T-helper 1 cell treated with Interleukin-12 subunit alpha and Interleukin-12 subunit beta and Interleukin-4 antibody, amounts not matched to agents 30 μg/mL and 1 μg/mL, for 36 hours (primary cell): ENCODE results near the gene SORCS1.

Experiments
- H3K27ac Mint-ChIP-seq: one replicate; pipeline ENCODE4 v1.8.0; 2021; ENCODE audit warnings: mild to moderate bottlenecking, mixed read lengths
- H3K27me3 Mint-ChIP-seq: one replicate; pipeline ENCODE4 v1.8.0; 2021; ENCODE audit warnings: low read depth, mixed read lengths
- H3K36me3 Mint-ChIP-seq: one replicate; pipeline ENCODE4 v1.8.0; 2021; ENCODE audit warnings: low read depth, mixed read lengths
- H3K4me1 Mint-ChIP-seq: one replicate; pipeline ENCODE4 v1.8.0; 2021; ENCODE audit warnings: low read depth, mixed read lengths
- H3K4me3 Mint-ChIP-seq: one replicate; pipeline ENCODE4 v1.8.0; 2021; ENCODE audit warnings: mild to moderate bottlenecking, moderate library complexity, mixed read lengths
- H3K9me3 Mint-ChIP-seq: one replicate; pipeline ENCODE4 v1.8.0; 2021; ENCODE audit warnings: mixed read lengths

The SORCS1 gene

DNA sequence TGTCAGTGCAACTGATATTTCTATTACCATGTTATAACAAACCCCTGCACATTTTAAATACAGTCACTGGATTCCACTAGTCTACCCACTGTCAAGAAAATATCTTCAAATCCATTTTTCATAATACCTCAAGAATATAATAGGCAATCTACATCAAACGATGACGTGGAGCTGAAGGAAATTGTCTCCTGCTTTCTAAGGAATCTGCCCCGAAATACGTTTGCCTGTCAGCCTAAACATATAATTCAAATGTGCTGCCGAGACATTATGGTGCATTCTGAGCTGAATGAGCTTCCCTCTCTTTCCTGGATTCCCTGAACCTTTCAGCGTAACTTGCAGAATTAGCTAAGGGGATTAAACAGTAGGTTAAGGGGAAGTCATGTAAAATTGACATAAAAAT is 306.8 kb downstream of the SORCS1 start:
- peaks cover 18% of the 10 kb centered on the region for H3K9me3 Mint-ChIP-seq
- no peak overlapping the region for H3K4me3 Mint-ChIP-seq
- H3K36me3 Mint-ChIP-seq: no peaks in the 10 kb centered on the region
- no peaks in the 10 kb centered on the region for H3K4me1 Mint-ChIP-seq
- no peaks in the 10 kb centered on the region for H3K27me3 Mint-ChIP-seq
- no peak overlapping the region for H3K27ac Mint-ChIP-seq

DNA sequence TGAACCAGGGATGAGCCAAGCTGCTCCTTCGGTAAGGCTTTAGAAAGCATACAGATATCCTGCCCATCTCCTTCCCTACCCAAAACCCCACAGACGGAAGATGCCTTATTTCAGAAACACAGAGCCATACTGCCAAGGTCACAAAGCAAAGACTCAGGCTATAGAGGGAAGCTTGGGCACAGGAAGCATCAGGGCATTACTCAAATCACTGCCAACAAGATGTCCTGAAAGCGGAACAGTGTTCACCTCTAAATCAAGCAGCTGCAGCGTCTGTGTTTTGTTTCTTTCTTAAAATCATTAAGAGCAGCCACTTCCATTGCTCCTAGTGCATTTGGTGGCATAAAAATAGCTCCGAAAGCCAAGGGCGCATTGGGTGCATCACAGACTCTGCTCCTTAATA is 307.3 kb downstream of the SORCS1 start:
- Mint-ChIP-seq H3K4me1 (no peaks in the 10 kb centered on the region), H3K4me3 (no peak overlapping the region), H3K27me3 (no peaks in the 10 kb centered on the region), H3K27ac (no peak overlapping the region), H3K36me3 (no peaks in the 10 kb centered on the region), H3K9me3 (peaks cover 18% of the 10 kb centered on the region)

DNA sequence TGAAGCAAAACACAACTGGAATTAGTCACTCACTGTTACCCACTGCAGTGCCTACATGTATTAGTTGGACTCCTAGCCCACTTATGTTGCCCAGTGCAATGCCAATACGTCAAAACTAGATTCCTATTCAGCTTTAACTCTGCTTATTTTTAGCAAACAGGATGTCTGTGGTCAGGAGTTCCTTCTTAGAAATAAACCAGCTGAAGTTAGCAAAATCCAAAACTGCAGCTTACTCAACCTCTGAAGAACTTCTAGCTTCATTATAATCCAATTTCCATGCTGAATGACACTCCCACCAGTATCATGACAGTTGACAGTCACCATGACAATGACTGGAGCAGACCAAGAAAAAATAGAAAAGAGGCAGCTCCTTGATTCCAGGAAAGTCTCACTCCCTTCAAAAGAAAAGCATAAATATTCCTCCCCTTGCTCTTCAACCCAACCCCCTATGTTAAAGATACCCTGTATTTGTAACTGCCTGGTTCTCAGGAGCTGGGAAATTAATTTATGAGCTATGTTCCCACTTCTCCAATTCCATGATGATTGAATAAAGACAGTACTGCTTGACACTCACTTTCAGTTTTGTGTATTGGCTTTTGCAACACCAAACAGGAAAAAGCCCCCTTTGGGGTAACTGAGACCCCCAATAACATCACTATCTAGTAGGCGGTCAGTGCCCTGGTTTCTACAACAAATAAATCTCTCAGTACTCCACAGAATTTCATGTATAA is 327.4 kb downstream of the SORCS1 start:
- no peaks in the 10 kb centered on the region for H3K36me3 Mint-ChIP-seq
- H3K27ac Mint-ChIP-seq: peak overlapping the region; percentile 23
- peak overlapping the region; percentile 15 for H3K4me3 Mint-ChIP-seq
- no peaks in the 10 kb centered on the region for H3K27me3 Mint-ChIP-seq
- peaks cover 10% of the 10 kb centered on the region for H3K4me1 Mint-ChIP-seq
- H3K9me3 Mint-ChIP-seq: peaks cover 19% of the 10 kb centered on the region

DNA sequence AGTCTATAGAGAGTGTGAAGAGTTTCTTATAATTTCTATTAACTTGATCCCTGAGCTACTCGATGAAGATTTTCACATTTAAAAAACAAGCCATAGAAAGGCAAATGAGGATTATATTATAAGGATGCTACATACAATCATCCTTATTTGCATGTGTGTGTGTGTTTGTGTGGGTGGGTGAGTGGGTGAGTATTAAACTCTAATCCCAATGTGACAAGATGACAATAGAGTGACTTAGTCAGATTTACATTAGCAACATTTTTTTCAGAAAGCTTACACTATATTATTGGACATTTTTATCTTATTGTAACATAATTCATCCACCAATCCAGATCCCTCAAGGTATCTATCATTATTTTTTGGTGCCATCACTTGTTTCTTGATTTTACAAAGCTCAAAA is 331.7 kb downstream of the SORCS1 start:
- H3K27ac Mint-ChIP-seq: no peak overlapping the region
- no peaks in the 10 kb centered on the region for H3K36me3 Mint-ChIP-seq
- no peaks in the 10 kb centered on the region for H3K27me3 Mint-ChIP-seq
- H3K9me3 Mint-ChIP-seq: peaks cover 14% of the 10 kb centered on the region
- no peak overlapping the region for H3K4me3 Mint-ChIP-seq
- H3K4me1 Mint-ChIP-seq: peaks cover 10% of the 10 kb centered on the region

DNA sequence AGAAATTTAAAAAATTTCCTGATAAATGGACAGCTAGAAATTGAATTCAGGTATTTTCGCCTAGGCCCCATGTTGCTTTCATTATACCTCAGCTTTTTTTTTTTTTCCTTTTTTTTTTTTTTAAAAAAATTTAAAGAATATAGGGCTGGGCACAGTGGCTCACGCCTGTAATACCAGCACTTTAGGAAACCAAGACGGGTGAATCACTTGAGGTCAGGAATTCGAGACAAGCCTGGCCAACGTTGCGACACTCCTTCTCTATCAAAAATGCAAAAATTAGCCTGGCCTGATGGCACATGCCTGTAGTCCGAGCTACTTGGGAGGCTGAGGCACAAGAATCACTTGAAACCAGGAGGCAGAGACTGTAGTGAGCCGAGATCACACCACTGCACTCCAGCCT is 334.0 kb downstream of the SORCS1 start:
- no peaks in the 10 kb centered on the region for H3K27me3 Mint-ChIP-seq
- no peaks in the 10 kb centered on the region for H3K36me3 Mint-ChIP-seq
- peaks cover 8% of the 10 kb centered on the region for H3K9me3 Mint-ChIP-seq
- H3K4me3 Mint-ChIP-seq: no peak overlapping the region
- H3K27ac Mint-ChIP-seq: no peak overlapping the region
- no peaks in the 10 kb centered on the region for H3K4me1 Mint-ChIP-seq

DNA sequence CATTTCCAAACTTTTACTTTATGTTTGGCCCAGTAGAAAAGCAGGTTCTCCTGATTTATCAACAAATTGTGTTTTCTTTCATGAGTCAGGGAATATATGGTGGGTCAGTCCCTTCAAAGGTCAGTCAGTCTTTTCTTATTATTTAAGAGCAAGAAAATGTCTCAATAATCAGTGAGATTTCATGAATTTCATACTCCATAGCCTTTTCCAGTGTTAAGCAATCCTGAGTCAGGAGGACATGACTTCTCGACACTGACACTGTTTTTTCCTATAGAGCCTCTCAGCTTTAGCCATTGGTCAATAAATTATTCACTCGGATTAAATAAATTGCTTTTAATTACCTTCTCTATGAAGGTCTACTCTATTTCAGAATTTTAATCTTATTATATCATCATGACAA is 334.5 kb downstream of the SORCS1 start:
- Mint-ChIP-seq H3K4me3 (no peak overlapping the region), H3K36me3 (no peaks in the 10 kb centered on the region), H3K27me3 (no peaks in the 10 kb centered on the region), H3K4me1 (no peaks in the 10 kb centered on the region), H3K27ac (no peak overlapping the region), H3K9me3 (peaks cover 8% of the 10 kb centered on the region)

DNA sequence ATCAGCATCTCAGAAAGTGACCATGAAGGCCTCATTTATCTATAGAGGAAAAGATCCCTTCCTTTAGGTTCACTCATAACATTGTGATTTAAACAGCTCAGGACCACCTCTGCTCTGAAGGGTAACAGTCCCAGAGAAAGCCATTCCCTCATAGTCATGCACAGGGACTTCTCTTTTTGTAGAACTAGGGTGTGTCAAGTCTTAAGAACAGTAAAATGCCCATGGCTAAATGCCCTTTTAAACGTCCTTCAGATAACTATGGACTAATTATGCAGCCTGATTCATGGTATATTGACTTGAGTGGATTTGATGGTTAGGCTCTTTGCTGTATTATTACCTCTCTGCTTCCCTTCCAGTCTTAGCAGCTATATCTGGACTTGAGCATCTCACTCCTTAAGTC is 337.8 kb downstream of the SORCS1 start:
- peaks cover 2% of the 10 kb centered on the region for H3K9me3 Mint-ChIP-seq
- no peaks in the 10 kb centered on the region for H3K27me3 Mint-ChIP-seq
- H3K4me3 Mint-ChIP-seq: no peak overlapping the region
- no peak overlapping the region for H3K27ac Mint-ChIP-seq
- H3K36me3 Mint-ChIP-seq: no peaks in the 10 kb centered on the region
- no peaks in the 10 kb centered on the region for H3K4me1 Mint-ChIP-seq

DNA sequence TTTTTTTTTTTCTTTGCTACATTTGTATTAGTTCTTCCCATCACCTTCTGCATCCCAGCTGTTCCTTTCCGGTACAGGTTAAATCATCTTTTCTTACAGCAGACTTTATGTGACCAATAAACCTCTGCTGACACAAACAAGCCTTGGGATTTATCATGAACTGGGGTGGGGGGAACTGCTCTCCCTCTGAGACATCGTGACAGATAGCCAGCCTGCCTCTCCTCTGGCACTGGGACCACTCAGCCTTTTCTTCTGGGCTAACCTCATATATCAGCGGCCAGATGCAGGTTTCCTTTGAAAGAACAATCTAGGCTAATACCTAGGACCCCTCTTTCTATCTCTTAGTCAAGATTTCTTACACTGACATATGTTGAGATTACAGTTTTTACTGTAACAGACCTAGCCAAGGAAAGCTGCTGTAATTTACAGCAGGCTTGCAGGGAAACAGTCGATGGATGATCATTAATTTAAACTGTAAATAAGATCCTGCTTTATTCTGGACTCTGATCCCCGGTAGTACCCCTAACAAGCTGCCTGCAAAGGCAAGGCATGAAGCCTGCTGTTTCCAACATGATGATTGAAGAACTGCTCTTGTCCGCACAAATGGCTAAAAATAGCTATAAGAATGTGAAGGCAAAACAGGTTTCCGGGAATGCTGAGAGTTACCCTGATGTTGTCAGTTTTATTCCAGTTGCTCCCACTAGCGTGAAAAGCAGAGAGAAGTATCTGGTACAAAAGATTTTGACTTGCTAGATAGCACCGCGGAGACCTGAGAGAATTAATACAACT is 338.7 kb downstream of the SORCS1 start:
- Mint-ChIP-seq H3K4me3 (no peak overlapping the region), H3K36me3 (no peaks in the 10 kb centered on the region), H3K9me3 (no peaks in the 10 kb centered on the region), H3K27ac (no peak overlapping the region), H3K27me3 (no peaks in the 10 kb centered on the region), H3K4me1 (no peaks in the 10 kb centered on the region)

DNA sequence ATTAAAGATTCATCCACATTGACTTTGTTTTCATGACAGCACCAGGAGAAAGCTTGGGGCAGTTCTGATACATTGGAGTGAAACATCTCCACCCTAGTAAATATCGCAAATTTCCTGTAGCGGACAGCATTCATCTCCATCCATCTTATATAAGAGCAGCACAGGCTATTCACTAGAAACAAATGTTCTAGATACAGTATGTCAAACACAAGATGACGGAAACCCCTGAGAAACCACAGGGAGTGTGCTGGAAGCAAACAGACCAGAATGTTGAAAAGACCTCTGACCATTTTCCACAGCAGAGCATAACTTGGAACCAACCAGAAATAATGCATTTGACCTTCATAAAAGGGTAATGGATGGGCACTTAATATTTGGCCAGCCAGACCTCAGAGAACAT is 343.9 kb downstream of the SORCS1 start:
- H3K36me3 Mint-ChIP-seq: no peaks in the 10 kb centered on the region
- H3K9me3 Mint-ChIP-seq: no peaks in the 10 kb centered on the region
- H3K27me3 Mint-ChIP-seq: no peaks in the 10 kb centered on the region
- H3K4me3 Mint-ChIP-seq: no peak overlapping the region
- H3K27ac Mint-ChIP-seq: no peak overlapping the region
- peaks cover 4% of the 10 kb centered on the region for H3K4me1 Mint-ChIP-seq

DNA sequence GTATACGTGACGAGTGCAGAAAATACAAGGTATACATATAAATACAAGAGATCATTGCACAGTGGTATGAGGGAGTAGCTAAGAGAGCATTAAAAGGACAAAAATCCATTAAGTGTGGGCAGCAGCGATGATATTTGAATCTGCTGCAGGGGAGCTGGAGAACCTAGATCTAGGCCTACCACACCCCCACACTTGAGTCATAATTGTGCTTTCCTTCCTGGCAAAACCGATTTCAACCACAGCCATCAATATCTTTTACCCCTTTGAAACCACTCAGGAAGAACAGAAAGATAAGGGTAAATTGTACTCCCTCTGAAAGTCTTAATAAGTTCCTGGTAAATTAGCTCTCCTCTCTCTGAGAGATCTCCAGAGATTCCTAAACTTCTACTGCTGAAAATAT is 345.0 kb downstream of the SORCS1 start:
- Mint-ChIP-seq H3K27ac (no peak overlapping the region), H3K4me1 (peaks cover 4% of the 10 kb centered on the region), H3K27me3 (no peaks in the 10 kb centered on the region), H3K9me3 (no peaks in the 10 kb centered on the region), H3K36me3 (no peaks in the 10 kb centered on the region), H3K4me3 (no peak overlapping the region)

DNA sequence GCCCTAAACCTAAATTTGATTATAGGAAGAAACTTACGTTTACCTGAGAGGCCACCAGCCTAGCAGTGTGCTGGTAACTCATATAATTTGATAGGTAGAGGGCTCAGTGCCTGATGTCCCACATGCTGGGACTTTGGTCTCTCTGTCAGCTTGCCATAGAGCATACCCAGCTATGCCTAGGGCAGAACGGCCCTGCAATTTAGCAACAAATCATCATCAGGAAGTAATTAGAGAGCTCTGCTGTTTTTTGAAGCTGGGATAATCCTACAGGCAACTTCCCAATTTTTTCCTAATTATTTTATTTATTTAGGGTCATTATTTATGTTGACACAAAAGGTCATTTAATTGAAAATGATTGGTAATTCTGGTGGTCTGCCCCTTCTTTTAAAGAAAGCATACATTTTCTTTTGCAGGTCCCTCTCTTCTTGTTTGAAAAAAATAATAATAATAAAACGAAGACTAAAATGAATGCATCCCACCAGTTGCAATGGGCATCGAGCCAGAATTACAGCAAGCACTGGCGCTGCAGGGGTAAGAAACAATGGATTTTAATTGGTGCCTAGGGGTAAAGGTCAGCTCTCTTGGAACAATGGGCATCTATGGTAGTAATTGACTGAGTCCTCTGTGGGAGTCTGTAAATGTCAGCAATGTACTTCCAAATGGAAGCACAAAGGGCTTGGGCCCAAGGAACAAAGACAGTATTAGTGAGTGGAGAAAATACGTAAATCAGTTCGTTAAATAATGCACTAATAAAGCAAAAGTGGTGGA is 348.0 kb downstream of the SORCS1 start:
- H3K4me1 Mint-ChIP-seq: peaks cover 4% of the 10 kb centered on the region
- no peaks in the 10 kb centered on the region for H3K27me3 Mint-ChIP-seq
- no peak overlapping the region for H3K4me3 Mint-ChIP-seq
- H3K9me3 Mint-ChIP-seq: no peaks in the 10 kb centered on the region
- H3K27ac Mint-ChIP-seq: no peak overlapping the region
- H3K36me3 Mint-ChIP-seq: no peaks in the 10 kb centered on the region

DNA sequence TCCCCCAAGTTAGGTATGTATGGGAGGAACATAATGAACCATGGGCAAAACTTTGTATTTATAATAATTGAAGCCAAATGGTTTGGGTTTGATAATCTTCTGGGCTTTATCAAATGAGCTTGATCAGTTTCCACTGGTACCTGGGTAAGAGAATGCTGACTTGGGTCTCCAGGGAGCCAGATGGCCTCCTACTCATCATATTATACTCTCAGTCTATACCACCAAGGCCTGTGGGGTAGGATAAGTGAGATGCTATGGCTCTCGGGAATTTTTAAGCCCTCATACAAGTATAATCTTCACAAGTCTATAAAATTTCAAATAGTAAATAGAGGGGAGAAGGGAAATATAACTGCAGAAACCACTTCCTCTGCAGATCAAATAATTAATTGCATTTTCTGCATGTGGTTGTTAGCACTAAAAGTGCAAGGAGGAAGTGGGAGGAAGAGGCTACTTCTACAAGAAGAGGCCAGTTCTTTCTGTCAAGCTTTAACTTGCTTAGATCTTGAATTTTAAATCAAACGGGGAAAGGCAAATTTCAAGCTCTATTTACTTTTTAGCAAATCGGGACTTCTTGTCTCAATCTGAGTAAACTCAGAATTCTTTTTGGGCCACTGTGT is 349.0 kb downstream of the SORCS1 start:
- Mint-ChIP-seq H3K9me3 (no peaks in the 10 kb centered on the region), H3K4me3 (no peak overlapping the region), H3K27me3 (no peaks in the 10 kb centered on the region), H3K36me3 (no peaks in the 10 kb centered on the region), H3K27ac (no peak overlapping the region), H3K4me1 (peaks cover 4% of the 10 kb centered on the region)

DNA sequence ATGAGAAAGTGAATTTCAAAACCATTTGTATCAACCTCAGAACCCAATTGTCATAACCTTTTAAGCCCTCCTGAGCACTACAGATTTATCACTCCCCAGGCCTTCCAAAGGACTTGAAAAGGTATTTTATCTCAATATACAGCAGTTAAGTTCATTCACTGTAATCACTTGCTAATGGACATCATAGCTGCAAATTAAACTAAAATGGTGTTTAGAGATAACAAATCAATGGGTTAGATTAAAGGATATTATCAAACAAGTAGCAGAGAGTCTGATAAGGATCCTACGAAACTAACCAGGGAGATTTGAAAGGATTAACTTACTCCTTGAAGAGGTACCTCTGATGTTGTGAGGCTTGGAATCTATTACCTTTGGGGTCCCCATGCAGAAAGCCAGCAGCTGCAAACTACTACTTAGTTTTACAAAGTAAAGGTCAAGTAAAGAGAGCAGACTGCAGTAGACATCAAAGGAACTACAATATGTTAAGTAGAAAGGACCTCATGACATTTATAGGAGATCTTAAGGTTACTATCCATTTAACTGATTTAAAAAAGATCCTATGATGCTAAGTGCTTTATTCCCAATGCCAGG is 359.4 kb downstream of the SORCS1 start:
- Mint-ChIP-seq H3K9me3 (no peaks in the 10 kb centered on the region), H3K27ac (no peak overlapping the region), H3K4me1 (no peaks in the 10 kb centered on the region), H3K4me3 (no peak overlapping the region), H3K27me3 (no peaks in the 10 kb centered on the region), H3K36me3 (no peaks in the 10 kb centered on the region)

DNA sequence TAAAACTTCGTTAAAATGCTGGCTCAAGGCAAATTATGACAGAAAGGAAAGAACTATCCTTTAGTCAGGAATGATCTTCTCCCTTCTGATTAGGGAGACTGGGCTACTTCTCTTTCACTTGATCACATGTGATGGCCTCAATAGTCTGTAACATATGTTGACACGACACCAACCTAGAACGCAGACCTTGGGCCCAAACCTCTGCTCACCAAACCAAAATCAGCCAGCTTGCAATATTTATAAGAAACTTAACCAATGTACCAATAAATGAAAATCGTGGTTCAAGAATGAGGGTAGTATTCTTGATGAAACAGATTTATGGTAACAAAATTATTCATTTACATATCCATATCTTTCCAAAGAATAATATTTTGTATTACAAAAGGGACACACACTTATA is 361.6 kb downstream of the SORCS1 start:
- Mint-ChIP-seq H3K4me3 (no peak overlapping the region), H3K27me3 (no peaks in the 10 kb centered on the region), H3K36me3 (no peaks in the 10 kb centered on the region), H3K4me1 (no peaks in the 10 kb centered on the region), H3K9me3 (peaks cover 2% of the 10 kb centered on the region), H3K27ac (no peak overlapping the region)
